GM12878 (cell line): ENCODE measurements around the gene FGD4.

Experiments used
- RCOR1 ChIP-seq: conservative IDR thresholded peaks from 2 replicates; pipeline ENCODE4 v1.6.1; 2012; ENCODE audit warnings: low read depth, low read length, improper control_type of control experiment
- TF ChIP-seq, protein P1 (sequence below), 3 experiments: IDR thresholded peaks in 2 of 3; conservative IDR thresholded peaks in 1 of 3; 2 replicates each; pipeline ENCODE4 v1.5.1; 2011; ENCODE audit warnings: low read depth in 3 of 3, low read length in 3 of 3, mild to moderate bottlenecking in 3 of 3, control low read depth in 2 of 3, moderate library complexity in 2 of 3, inconsistent platforms in 1 of 3, mixed read lengths in 1 of 3; ENCODE audit not compliant: control insufficient read depth in 2 of 3, insufficient read depth in 1 of 3; ENCODE audit errors: extremely low read depth in 1 of 3

DNA sequence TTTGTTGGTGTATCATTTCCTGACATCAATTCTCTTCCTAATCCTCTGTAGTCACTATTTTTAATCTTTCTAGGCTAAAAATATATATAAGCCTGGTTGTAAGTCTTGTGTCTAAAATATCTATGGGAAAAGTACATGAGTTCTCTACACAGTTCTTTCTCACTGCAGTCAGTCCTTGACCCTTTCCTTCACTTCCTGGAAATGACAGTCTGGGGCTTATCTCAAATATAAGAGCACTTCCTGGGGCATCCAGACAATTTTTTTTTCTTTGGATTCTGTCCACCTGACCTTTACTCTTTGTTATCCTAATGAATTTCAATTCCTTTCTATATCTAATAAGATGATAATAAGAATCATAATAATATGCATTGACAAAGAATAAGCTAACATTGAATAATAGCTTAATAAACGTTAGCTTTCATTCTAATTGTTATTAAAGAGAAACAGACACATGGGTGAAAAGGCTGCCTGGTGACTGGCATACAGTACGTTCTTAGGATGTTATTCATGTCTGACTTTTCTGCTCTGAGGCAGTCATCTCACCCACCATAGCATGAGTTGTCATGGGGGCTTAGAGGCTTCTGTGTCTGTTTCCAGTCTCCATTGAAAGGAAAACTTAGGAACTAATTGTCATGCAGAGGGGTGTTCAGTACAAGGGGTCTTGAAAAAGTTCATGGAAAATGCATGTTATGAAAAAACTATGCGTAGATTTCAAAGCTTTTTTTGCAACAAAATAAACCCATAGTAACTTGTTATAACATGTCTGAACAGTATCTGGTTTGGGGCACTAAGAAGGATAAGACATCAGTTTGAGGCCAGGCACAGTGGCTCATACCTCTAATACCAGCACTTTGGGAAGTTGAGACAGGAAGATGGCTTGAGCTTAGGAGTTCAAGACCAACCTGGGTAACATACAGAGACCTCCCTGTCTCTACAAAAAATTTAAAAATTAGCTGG is 213.6 kb downstream of the FGD4 start:
- TF ChIP-seq, protein P1, sequence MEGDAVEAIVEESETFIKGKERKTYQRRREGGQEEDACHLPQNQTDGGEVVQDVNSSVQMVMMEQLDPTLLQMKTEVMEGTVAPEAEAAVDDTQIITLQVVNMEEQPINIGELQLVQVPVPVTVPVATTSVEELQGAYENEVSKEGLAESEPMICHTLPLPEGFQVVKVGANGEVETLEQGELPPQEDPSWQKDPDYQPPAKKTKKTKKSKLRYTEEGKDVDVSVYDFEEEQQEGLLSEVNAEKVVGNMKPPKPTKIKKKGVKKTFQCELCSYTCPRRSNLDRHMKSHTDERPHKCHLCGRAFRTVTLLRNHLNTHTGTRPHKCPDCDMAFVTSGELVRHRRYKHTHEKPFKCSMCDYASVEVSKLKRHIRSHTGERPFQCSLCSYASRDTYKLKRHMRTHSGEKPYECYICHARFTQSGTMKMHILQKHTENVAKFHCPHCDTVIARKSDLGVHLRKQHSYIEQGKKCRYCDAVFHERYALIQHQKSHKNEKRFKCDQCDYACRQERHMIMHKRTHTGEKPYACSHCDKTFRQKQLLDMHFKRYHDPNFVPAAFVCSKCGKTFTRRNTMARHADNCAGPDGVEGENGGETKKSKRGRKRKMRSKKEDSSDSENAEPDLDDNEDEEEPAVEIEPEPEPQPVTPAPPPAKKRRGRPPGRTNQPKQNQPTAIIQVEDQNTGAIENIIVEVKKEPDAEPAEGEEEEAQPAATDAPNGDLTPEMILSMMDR (IDR thresholded peaks at IDR 0.05 in 2 of 3, conservative IDR thresholded peaks at IDR 0.05 in 1 of 3; ENCODE audit: control insufficient read depth in 2 of 3, extremely low read depth in 1 of 3, insufficient read depth in 1 of 3, low read depth in 3 of 3, low read length in 3 of 3): no peak
- no peak for TF ChIP-seq RCOR1
